ENCODE data around the gene GLI3.

The GLI3 gene

GRCh38 chr7:42235741-42236161 is 1.3 kb downstream of the GLI3 start:
- FAIRE-seq = no peak

- no peak for FAIRE-seq
Observed at GRCh38 chr7:42234736-42235135, 2.3 kb downstream of the GLI3 start.

GRCh38 chr7:42233695-42234331 is 3.2 kb downstream of the GLI3 start:
- FAIRE-seq = no peak

GRCh38 chr7:42233171-42233570 is 3.8 kb downstream of the GLI3 start:
- no peak for FAIRE-seq

- no peak for FAIRE-seq
Observed at GRCh38 chr7:42232275-42232674, 4.7 kb downstream of the GLI3 start.

GRCh38 chr7:42231043-42231787 is 5.8 kb downstream of the GLI3 start:
- no peak for FAIRE-seq

- FAIRE-seq = no peak
Observed at GRCh38 chr7:42227936-42228591, 8.9 kb downstream of the GLI3 start.

GRCh38 chr7:42227541-42227935 is 9.5 kb downstream of the GLI3 start:
- FAIRE-seq = no peak

- no peak for FAIRE-seq
Observed at GRCh38 chr7:42227021-42227420, 10.0 kb downstream of the GLI3 start.

- no peak for FAIRE-seq
Observed at GRCh38 chr7:42226354-42226941, 10.6 kb downstream of the GLI3 start.

- FAIRE-seq = no peak
Observed at GRCh38 chr7:42224391-42225003, 12.5 kb downstream of the GLI3 start.

- no peak for FAIRE-seq
Observed at GRCh38 chr7:42222891-42223290, 14.1 kb downstream of the GLI3 start.

- FAIRE-seq = no peak
Observed at GRCh38 chr7:42222125-42222524, 14.9 kb downstream of the GLI3 start.

GRCh38 chr7:42221304-42221703 is 15.7 kb downstream of the GLI3 start:
- no peak for FAIRE-seq

GRCh38 chr7:42219447-42219846 is 17.6 kb downstream of the GLI3 start:
- no peak for FAIRE-seq

GRCh38 chr7:42218248-42218647 is 18.8 kb downstream of the GLI3 start:
- FAIRE-seq = no peak

- FAIRE-seq = no peak
Observed at GRCh38 chr7:42217548-42217947, 19.5 kb downstream of the GLI3 start.

- FAIRE-seq = no peak
Observed at GRCh38 chr7:42217053-42217452, 20.0 kb downstream of the GLI3 start.

GRCh38 chr7:42214060-42214679 is 22.8 kb downstream of the GLI3 start:
- FAIRE-seq = no peak

GRCh38 chr7:42213093-42213492 is 23.9 kb downstream of the GLI3 start:
- no peak for FAIRE-seq

GRCh38 chr7:42212541-42213090 is 24.4 kb downstream of the GLI3 start:
- no peak for FAIRE-seq

- no peak for FAIRE-seq
Observed at GRCh38 chr7:42211938-42212337, 25.1 kb downstream of the GLI3 start.

GRCh38 chr7:42210779-42211178 is 26.2 kb downstream of the GLI3 start:
- FAIRE-seq = no peak
